ENCODE results near the gene RBM6. TPM values are rescaled to one million over a fixed set of nuclear protein-coding genes. Genes with fewer than 3 reads are reported as not detected.

RBM6 gene
- total and polyA plus RNA-seq, 2 donors (not counting 1 experiment from before 2014, with no cell fraction given) = 40.1 to 46.1 TPM

GRCh38 chr3:50008931-50009330 is 69.0 kb downstream of the RBM6 start:
- Histone ChIP-seq H4K20me1 (ENCODE audit: control insufficient read depth, extremely low read depth, insufficient read depth, low read length) (no peaks in the 10 kb centered on the region), H3K79me2 (ENCODE audit: control insufficient read depth, insufficient read depth, low read length) (no peaks in the 10 kb centered on the region), H3K27ac (ENCODE audit: insufficient read depth, low read length) (no peak overlapping the region), H3K4me1 (ENCODE audit: control insufficient read depth, extremely low read depth, insufficient read depth, low read length) (no peaks in the 10 kb centered on the region), H2AFZ (ENCODE audit: low read length) (no peak overlapping the region), H3K9ac (ENCODE audit: insufficient read depth, low read length) (no peak overlapping the region), H3K36me3 (ENCODE audit: control insufficient read depth, insufficient read depth, low read length) (no peaks in the 10 kb centered on the region), H3K27me3 (ENCODE audit: control insufficient read depth, insufficient read depth, low read length) (no peaks in the 10 kb centered on the region), H3K9me3 (ENCODE audit: control insufficient read depth, insufficient read depth, low read depth, low read length) (no peaks in the 10 kb centered on the region), H3K4me3 (replicated peaks in 1 of 4; ENCODE audit: control extremely low read depth in 1 of 4, insufficient read depth in 1 of 4, low read depth in 3 of 4, low read length in 4 of 4) (no peak overlapping the region), H3K4me2 (ENCODE audit: extremely low read depth, insufficient read depth, low read length) (no peak overlapping the region)
- DNase-seq (ENCODE audit: low read depth in 2 of 2) = peak; percentile 19 to 54
- no peak for TF ChIP-seq EZH2 (IDR thresholded peaks at IDR 0.05; ENCODE audit: low read length, missing control alignments)
- TF ChIP-seq CTCF (conservative IDR thresholded peaks at IDR 0.05 in 1 of 2, IDR thresholded peaks at IDR 0.05 in 1 of 2; ENCODE audit: low read depth in 1 of 2, low read length in 2 of 2) = no peak

- Histone ChIP-seq H3K27ac (ENCODE audit: insufficient read depth, low read length) (no peak overlapping the region), H3K27me3 (ENCODE audit: control insufficient read depth, insufficient read depth, low read length) (no peaks in the 10 kb centered on the region), H3K4me1 (ENCODE audit: control insufficient read depth, extremely low read depth, insufficient read depth, low read length) (no peaks in the 10 kb centered on the region), H3K4me3 (replicated peaks in 1 of 4; ENCODE audit: control extremely low read depth in 1 of 4, insufficient read depth in 1 of 4, low read depth in 3 of 4, low read length in 4 of 4) (no peak overlapping the region), H4K20me1 (ENCODE audit: control insufficient read depth, extremely low read depth, insufficient read depth, low read length) (no peaks in the 10 kb centered on the region), H2AFZ (ENCODE audit: low read length) (no peak overlapping the region), H3K79me2 (ENCODE audit: control insufficient read depth, insufficient read depth, low read length) (no peaks in the 10 kb centered on the region), H3K36me3 (ENCODE audit: control insufficient read depth, insufficient read depth, low read length) (no peaks in the 10 kb centered on the region), H3K9ac (ENCODE audit: insufficient read depth, low read length) (no peak overlapping the region), H3K9me3 (ENCODE audit: control insufficient read depth, insufficient read depth, low read depth, low read length) (no peaks in the 10 kb centered on the region), H3K4me2 (ENCODE audit: extremely low read depth, insufficient read depth, low read length) (no peak overlapping the region)
- TF ChIP-seq EZH2 (IDR thresholded peaks at IDR 0.05; ENCODE audit: low read length, missing control alignments) (no peak), CTCF (conservative IDR thresholded peaks at IDR 0.05 in 1 of 2, IDR thresholded peaks at IDR 0.05 in 1 of 2; ENCODE audit: low read depth in 1 of 2, low read length in 2 of 2) (no peak)
- DNase-seq (ENCODE audit: low read depth in 2 of 2) = peak in 1 of 2 donors; percentile 43
Observed at GRCh38 chr3:50010959-50011358, 71.0 kb downstream of the RBM6 start.

- no peaks in the 10 kb centered on the region for H3K36me3 ChIP-seq (ENCODE audit: control insufficient read depth, insufficient read depth, low read length)
- no peaks in the 10 kb centered on the region for H3K4me1 ChIP-seq (ENCODE audit: control insufficient read depth, extremely low read depth, insufficient read depth, low read length)
- TF ChIP-seq EZH2 (IDR thresholded peaks at IDR 0.05; ENCODE audit: low read length, missing control alignments) (no peak), CTCF (conservative IDR thresholded peaks at IDR 0.05 in 1 of 2, IDR thresholded peaks at IDR 0.05 in 1 of 2; ENCODE audit: low read depth in 1 of 2, low read length in 2 of 2) (no peak)
- H3K9ac ChIP-seq (ENCODE audit: insufficient read depth, low read length) = no peak overlapping the region
- DNase-seq (ENCODE audit: low read depth in 2 of 2) = peak in 1 of 2 donors; percentile 20
- no peaks in the 10 kb centered on the region for H3K27me3 ChIP-seq (ENCODE audit: control insufficient read depth, insufficient read depth, low read length)
- no peaks in the 10 kb centered on the region for H4K20me1 ChIP-seq (ENCODE audit: control insufficient read depth, extremely low read depth, insufficient read depth, low read length)
- no peak overlapping the region for H3K4me2 ChIP-seq (ENCODE audit: extremely low read depth, insufficient read depth, low read length)
- H3K79me2 ChIP-seq (ENCODE audit: control insufficient read depth, insufficient read depth, low read length) = no peaks in the 10 kb centered on the region
- no peak overlapping the region for H3K4me3 ChIP-seq (replicated peaks in 1 of 4; ENCODE audit: control extremely low read depth in 1 of 4, insufficient read depth in 1 of 4, low read depth in 3 of 4, low read length in 4 of 4)
- H3K27ac ChIP-seq (ENCODE audit: insufficient read depth, low read length) = no peak overlapping the region
- no peaks in the 10 kb centered on the region for H3K9me3 ChIP-seq (ENCODE audit: control insufficient read depth, insufficient read depth, low read depth, low read length)
- H2AFZ ChIP-seq (ENCODE audit: low read length) = no peak overlapping the region
Observed at GRCh38 chr3:50015918-50016317, 76.0 kb downstream of the RBM6 start.

All from fibroblast of lung (primary cell).